ENCODE results near the gene ABO.
"Not testable (repeated sequence)": the region's sequence is repeated elsewhere in the genome, so short reads cannot be mapped to it uniquely, and the experiment has no call there.

Gene ABO

DNA sequence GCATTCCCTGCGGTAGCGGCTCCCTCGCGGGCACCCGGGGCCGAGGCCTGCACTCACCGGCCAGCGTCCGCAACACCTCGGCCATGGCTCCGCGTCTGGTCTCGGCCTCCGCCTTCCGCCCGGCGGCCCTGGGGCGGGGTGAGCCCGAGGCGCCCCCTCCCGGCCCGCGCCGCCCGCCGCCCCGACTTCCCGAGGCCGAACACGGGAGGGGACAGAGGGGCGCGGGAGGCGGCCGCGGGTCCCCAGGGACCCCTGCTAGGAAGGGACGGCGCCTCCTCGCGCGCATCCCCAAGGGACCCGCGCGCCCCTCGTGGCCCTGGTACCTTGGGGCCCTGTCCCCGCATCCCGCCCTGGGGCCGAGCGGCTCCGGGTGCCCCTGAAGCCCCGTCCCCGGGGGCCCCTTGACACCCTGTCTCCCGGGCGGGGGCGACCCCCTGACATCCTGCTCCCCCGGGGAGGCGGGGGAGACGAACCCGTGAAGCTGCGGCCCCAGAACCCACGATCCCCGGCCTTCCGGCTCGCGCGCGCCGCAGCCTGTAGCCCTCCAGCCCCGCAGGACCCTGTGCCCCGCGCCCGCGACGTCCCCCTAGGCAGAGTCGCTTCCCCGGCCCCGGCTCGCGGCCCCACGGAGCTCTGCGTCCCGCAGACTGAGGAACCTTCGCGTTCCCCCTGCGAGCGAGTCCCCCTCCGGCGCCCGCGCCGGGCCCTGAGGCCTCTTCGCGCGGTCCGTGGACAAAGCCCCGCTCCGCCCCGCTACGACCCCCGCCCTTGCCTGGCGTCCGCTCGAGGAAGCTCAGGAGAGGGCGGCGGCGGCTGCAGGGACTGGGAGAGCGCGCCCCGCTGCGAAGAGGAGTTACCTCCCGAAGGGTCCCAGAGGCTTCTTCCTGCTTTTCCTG, at the start of gene ABO:
TSS of gene ABO (minus strand) at position 97 of the 896 bp plus-strand sequence.
- Histone ChIP-seq H3K27ac (ENCODE audit: low read depth, low read length) (no peak within 1 kb of the TSS), H3K4me3 (ENCODE audit: low read depth, low read length) (peak within 1 kb of the TSS; percentile 56), H3K9me3 (ENCODE audit: control insufficient read depth, insufficient read depth, low read length) (peaks cover 20% of the 10 kb centered on the region), H3K36me3 (ENCODE audit: control insufficient read depth, insufficient read depth, low read length) (no peaks in the 10 kb centered on the region), H3K27me3 (ENCODE audit: control insufficient read depth, insufficient read depth, low read length) (peaks cover 67% of the 10 kb centered on the region), H3K4me1 (ENCODE audit: control insufficient read depth, insufficient read depth, low read length) (no peaks in the 10 kb centered on the region), H3K9ac (ENCODE audit: low read depth, low read length) (no peak within 1 kb of the TSS)

DNA sequence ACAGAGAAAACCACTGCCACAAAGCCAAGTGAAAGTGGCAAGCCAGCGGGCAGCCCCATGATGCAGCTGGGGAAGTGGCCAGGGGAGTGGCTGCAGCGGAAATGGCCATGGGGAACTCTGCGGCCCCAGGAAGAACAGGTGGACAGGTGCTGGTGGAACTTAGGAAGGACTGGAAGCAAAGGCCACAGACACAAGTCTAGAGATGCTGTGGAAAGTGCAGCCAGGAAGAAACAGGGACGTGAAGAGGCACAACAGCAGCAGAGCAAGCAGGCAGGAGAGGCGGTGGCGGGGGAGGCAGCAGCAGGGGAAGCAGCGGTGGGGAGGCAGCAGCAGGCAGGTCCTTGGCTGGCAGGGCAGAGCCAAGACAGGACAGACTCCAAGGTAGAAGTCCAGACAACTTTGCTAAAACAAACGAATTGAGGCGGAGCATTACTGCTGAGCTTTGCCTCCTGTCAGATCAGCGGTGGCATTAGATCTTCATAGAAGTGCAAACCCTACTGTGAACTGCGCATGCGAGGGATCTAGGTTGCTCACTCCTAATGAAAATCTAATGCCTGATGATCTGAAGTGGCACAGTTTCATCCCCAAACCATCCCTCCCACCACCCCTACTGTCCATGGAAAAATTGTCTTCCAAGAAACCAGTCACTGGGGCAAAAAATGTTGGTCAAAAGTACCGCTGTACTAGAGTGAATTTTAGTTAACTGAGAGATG, 49.1 kb upstream of the ABO start:
- Histone ChIP-seq H3K36me3 (ENCODE audit: control insufficient read depth, insufficient read depth, low read length) (no peaks in the 10 kb centered on the region), H3K27me3 (ENCODE audit: control insufficient read depth, insufficient read depth, low read length) (no peaks in the 10 kb centered on the region), H3K9me3 (ENCODE audit: control insufficient read depth, insufficient read depth, low read length) (peaks cover 6% of the 10 kb centered on the region), H3K9ac (ENCODE audit: low read depth, low read length) (no peak overlapping the region), H3K4me1 (ENCODE audit: control insufficient read depth, insufficient read depth, low read length) (no peaks in the 10 kb centered on the region), H3K4me3 (ENCODE audit: low read depth, low read length) (no peak overlapping the region), H3K27ac (ENCODE audit: low read depth, low read length) (no peak overlapping the region)

DNA sequence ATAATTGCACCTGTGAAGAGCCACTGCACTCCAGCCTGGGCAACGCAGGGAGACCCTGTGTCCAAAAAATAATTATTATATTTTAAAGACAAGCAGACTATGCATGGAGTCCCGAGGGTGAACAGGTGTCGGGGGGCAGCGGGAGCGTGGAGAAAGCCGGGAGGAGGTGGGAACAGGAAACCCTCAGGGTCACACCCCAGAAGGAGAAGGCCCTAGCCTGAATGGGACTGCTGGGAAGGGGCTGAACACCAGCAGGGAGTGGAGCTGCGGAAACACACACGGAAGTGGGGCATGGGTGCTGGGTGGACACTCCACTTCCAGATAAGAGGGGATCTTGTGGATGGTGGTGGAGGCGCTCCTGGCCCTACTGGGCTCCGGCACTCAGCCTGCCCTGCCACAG, 48.2 kb upstream of the ABO start:
- H3K9me3 ChIP-seq (ENCODE audit: control insufficient read depth, insufficient read depth, low read length) = peaks cover 6% of the 10 kb centered on the region
- no peak overlapping the region for H3K9ac ChIP-seq (ENCODE audit: low read depth, low read length)
- H3K4me3 ChIP-seq (ENCODE audit: low read depth, low read length) = no peak overlapping the region
- H3K27me3 ChIP-seq (ENCODE audit: control insufficient read depth, insufficient read depth, low read length) = no peaks in the 10 kb centered on the region
- H3K4me1 ChIP-seq (ENCODE audit: control insufficient read depth, insufficient read depth, low read length) = no peaks in the 10 kb centered on the region
- no peaks in the 10 kb centered on the region for H3K36me3 ChIP-seq (ENCODE audit: control insufficient read depth, insufficient read depth, low read length)
- H3K27ac ChIP-seq (ENCODE audit: low read depth, low read length) = no peak overlapping the region

DNA sequence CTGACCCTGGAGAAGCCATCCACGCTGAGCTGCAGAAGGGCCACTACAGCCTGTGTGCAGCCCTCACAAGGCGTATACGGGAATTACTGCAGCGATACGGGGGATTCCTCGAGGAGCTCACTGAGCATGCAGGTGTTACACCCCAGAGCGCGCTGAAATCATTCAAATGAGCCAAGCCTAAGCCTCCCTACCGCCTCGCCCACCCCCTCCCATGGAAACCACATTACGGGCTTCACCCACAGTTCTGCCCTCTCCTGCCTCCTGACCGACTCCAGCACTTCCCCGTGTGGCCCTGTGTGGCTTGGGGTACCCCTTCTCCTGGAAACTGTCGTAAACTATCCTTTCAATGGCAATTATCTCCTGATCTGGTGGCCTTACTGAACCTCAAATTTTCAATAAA, 47.7 kb upstream of the ABO start:
- Histone ChIP-seq H3K4me3 (ENCODE audit: low read depth, low read length) (no peak overlapping the region), H3K4me1 (ENCODE audit: control insufficient read depth, insufficient read depth, low read length) (no peaks in the 10 kb centered on the region), H3K27ac (ENCODE audit: low read depth, low read length) (no peak overlapping the region), H3K9ac (ENCODE audit: low read depth, low read length) (no peak overlapping the region), H3K36me3 (ENCODE audit: control insufficient read depth, insufficient read depth, low read length) (no peaks in the 10 kb centered on the region), H3K27me3 (ENCODE audit: control insufficient read depth, insufficient read depth, low read length) (no peaks in the 10 kb centered on the region), H3K9me3 (ENCODE audit: control insufficient read depth, insufficient read depth, low read length) (peaks cover 6% of the 10 kb centered on the region)

DNA sequence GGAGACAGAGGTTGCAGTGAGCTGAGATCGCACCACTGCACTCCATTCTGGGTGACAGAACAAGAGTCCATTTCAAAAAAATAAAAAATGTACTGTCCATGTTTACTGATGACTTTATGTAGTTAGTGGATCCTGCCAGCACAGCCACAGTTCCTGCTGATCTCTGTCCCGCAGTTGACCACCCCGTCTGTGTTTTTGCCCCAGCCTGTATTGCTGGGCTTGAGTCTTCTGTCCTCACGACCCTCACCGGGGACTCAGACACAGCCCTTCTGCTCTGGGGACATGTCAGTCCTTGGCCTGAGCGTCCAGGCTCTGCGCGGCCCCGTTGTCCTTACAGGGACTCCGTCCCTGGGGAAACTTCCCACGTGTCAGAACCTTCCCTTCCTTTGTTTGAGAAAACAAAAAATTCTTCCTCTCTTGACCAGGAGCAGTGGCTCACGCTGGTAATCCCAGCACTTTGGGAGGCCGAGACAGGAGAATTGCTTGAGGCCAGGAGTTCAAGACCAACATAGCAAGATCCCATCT, 46.5 kb upstream of the ABO start:
- no peak overlapping the region for H3K9ac ChIP-seq (ENCODE audit: low read depth, low read length)
- H3K4me1 ChIP-seq (ENCODE audit: control insufficient read depth, insufficient read depth, low read length) = no peaks in the 10 kb centered on the region
- no peaks in the 10 kb centered on the region for H3K36me3 ChIP-seq (ENCODE audit: control insufficient read depth, insufficient read depth, low read length)

DNA sequence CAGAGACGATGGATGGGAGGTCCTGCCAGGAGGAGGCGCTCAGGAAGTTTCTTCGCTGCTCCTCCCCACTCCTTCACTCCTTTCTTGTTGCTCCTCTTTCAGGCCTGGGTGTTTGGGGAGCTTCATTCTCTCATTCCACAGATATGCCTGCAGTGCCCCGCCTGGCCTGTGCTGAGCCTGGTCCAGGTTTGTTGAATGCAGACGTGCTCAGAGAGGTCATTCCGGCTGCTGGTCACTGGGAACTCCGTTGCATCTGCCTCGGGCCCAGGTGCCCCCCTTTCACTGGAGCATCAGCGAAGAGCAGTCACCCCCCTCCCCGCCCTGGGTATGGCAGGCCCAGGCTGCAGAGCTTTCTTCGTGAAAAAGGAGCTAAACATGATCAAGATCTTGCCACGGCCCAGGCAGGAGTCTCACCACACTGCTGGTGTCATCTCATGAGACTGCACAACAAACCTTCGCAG, 45.5 kb upstream of the ABO start:
- no peak overlapping the region for H3K9ac ChIP-seq (ENCODE audit: low read depth, low read length)
- peaks cover 6% of the 10 kb centered on the region for H3K9me3 ChIP-seq (ENCODE audit: control insufficient read depth, insufficient read depth, low read length)
- H3K4me3 ChIP-seq (ENCODE audit: low read depth, low read length) = no peak overlapping the region
- H3K27ac ChIP-seq (ENCODE audit: low read depth, low read length) = no peak overlapping the region
- H3K4me1 ChIP-seq (ENCODE audit: control insufficient read depth, insufficient read depth, low read length) = no peaks in the 10 kb centered on the region
- no peaks in the 10 kb centered on the region for H3K36me3 ChIP-seq (ENCODE audit: control insufficient read depth, insufficient read depth, low read length)
- H3K27me3 ChIP-seq (ENCODE audit: control insufficient read depth, insufficient read depth, low read length) = no peaks in the 10 kb centered on the region

More for the DNA sequence above, 46.5 kb upstream of the ABO start:
- Histone ChIP-seq H3K27ac (ENCODE audit: low read depth, low read length) (no peak overlapping the region), H3K4me3 (ENCODE audit: low read depth, low read length) (no peak overlapping the region), H3K9me3 (ENCODE audit: control insufficient read depth, insufficient read depth, low read length) (peaks cover 6% of the 10 kb centered on the region), H3K27me3 (ENCODE audit: control insufficient read depth, insufficient read depth, low read length) (no peaks in the 10 kb centered on the region)

DNA sequence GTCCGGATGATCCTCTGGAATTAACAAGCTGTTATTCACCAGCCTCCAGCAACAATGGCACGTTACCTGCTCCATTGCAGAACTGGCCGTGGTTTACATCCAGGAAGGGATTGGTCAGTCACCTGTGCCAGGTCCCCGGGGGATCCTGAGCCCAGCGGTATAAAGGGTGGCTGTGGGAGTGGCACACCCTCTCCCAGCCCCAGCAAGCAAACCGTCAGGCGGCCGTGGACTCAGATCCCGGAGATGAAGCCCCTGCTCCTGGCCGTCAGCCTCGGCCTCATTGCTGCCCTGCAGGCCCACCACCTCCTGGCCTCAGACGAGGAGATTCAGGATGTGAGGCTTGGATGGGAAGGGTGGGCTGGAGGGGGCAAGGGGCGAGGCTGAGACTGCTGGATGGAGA, 42.5 kb upstream of the ABO start:
- H3K36me3 ChIP-seq (ENCODE audit: control insufficient read depth, insufficient read depth, low read length); H3K4me1 ChIP-seq (ENCODE audit: control insufficient read depth, insufficient read depth, low read length); H3K9ac ChIP-seq (ENCODE audit: low read depth, low read length); H3K27ac ChIP-seq (ENCODE audit: low read depth, low read length); H3K27me3 ChIP-seq (ENCODE audit: control insufficient read depth, insufficient read depth, low read length); H3K4me3 ChIP-seq (ENCODE audit: low read depth, low read length); H3K9me3 ChIP-seq (ENCODE audit: control insufficient read depth, insufficient read depth, low read length): not testable (repeated sequence)

DNA sequence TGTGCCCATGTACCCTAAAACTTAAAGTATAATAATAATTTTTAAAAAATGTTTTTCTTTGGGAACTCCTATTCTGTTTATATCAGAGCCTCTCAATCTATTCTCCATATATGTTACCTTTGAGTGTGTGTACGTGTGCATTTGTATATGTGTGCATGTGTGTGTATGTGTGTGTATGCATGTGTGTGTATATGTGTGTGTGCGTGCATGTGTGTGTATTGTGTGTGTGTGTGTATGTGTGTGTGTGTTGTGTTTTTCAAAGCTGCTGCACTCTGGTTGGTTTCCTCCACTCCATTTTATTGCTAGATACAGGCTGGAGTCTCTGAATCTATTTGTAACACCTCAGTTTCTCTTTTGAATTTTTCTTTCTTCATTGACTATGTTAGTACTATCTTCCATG, 41.0 kb upstream of the ABO start:
- Histone ChIP-seq H3K9ac (ENCODE audit: low read depth, low read length) (no peak overlapping the region), H3K4me3 (ENCODE audit: low read depth, low read length) (no peak overlapping the region), H3K27ac (ENCODE audit: low read depth, low read length) (no peak overlapping the region), H3K36me3 (ENCODE audit: control insufficient read depth, insufficient read depth, low read length) (no peaks in the 10 kb centered on the region), H3K4me1 (ENCODE audit: control insufficient read depth, insufficient read depth, low read length) (no peaks in the 10 kb centered on the region), H3K27me3 (ENCODE audit: control insufficient read depth, insufficient read depth, low read length) (no peaks in the 10 kb centered on the region), H3K9me3 (ENCODE audit: control insufficient read depth, insufficient read depth, low read length) (no peaks in the 10 kb centered on the region)

DNA sequence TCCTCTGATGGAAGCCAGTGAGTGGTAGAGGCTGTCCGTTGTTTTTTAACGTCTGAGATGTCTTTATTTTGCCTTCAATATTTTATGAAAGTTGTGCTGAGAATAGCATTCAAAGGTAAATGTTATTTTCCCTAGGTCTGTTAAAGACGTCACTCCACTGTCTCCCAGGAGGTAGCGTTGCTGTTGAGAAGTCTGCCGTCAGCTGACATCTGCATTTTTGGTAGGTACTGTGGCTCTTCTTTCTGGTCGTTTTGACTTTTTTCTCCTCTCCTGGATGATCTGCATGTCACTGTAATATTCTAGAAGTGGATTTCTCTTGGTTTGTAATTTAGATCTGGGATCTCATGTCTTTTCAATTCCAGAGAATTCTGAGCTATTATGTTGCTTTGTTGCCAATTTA, 34.6 kb upstream of the ABO start:
- no peak overlapping the region for H3K9ac ChIP-seq (ENCODE audit: low read depth, low read length)
- H3K27ac ChIP-seq (ENCODE audit: low read depth, low read length) = no peak overlapping the region
- H3K9me3 ChIP-seq (ENCODE audit: control insufficient read depth, insufficient read depth, low read length) = peaks cover 9% of the 10 kb centered on the region
- no peaks in the 10 kb centered on the region for H3K36me3 ChIP-seq (ENCODE audit: control insufficient read depth, insufficient read depth, low read length)
- no peak overlapping the region for H3K4me3 ChIP-seq (ENCODE audit: low read depth, low read length)
- H3K4me1 ChIP-seq (ENCODE audit: control insufficient read depth, insufficient read depth, low read length) = no peaks in the 10 kb centered on the region
- H3K27me3 ChIP-seq (ENCODE audit: control insufficient read depth, insufficient read depth, low read length) = no peaks in the 10 kb centered on the region

DNA sequence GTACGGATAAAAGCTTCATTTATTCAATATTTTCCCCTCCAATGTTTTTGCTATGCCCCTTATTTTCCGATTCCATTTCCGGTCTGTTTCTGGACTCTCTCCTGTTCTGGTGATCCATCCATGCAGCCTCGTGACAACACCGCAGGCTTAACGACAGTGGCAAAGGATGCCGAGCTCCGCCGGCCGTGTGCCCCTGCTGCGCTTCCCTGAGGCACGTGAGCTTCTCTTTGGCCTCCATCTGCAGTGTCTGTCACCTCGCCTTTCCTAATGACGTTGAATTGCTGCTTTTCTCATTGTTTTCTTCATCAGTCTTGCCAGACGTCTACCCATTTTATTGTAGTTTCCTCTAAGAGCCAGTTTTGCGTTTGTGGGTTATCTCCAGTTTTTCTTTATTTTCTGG, 32.3 kb upstream of the ABO start:
- Histone ChIP-seq H3K4me1 (ENCODE audit: control insufficient read depth, insufficient read depth, low read length) (no peaks in the 10 kb centered on the region), H3K27ac (ENCODE audit: low read depth, low read length) (no peak overlapping the region), H3K9me3 (ENCODE audit: control insufficient read depth, insufficient read depth, low read length) (peaks cover 9% of the 10 kb centered on the region), H3K9ac (ENCODE audit: low read depth, low read length) (no peak overlapping the region), H3K4me3 (ENCODE audit: low read depth, low read length) (no peak overlapping the region), H3K36me3 (ENCODE audit: control insufficient read depth, insufficient read depth, low read length) (no peaks in the 10 kb centered on the region), H3K27me3 (ENCODE audit: control insufficient read depth, insufficient read depth, low read length) (no peaks in the 10 kb centered on the region; the same call in 1 of the 2 replicates)

All from HUES48 (cell line).